Karpas-422 (cell line): Measurements from ENCODE around the gene PDLIM7. TPM values are rescaled to one million over a fixed set of nuclear protein-coding genes. Genes with fewer than 3 reads are reported as not detected.
A peak's percentile ranks its signal among the peaks of the same experiment; 100 is the strongest.

Source experiments
- DNase-seq: peaks from one replicate; pipeline ENCODE4 v3.0.0-alpha.2; 2015
- H2AFZ ChIP-seq: fragments of 200-600 bp; sonication (generic); 2 replicates; pipeline ENCODE4 v1.6.1; 2014; ENCODE audit warnings: antibody characterized with exemption, low read length, mixed read lengths
- H3K27ac ChIP-seq: fragments of 200-600 bp; sonication (generic); 2 replicates; pipeline ENCODE4 v1.5.1; 2014; ENCODE audit warnings: mild to moderate bottlenecking, low read length, moderate library complexity
- H3K27me3 ChIP-seq: fragments of 200-600 bp; sonication (generic); 2 replicates; pipeline ENCODE4 v1.6.1; 2014; ENCODE audit warnings: low read length, mixed read lengths
- H3K36me3 ChIP-seq: fragments of 200-600 bp; sonication (generic); 2 replicates; pipeline ENCODE4 v1.6.1; 2014; ENCODE audit warnings: low read length, mixed read lengths; ENCODE audit not compliant: insufficient read depth
- H3K4me1 ChIP-seq: fragments of 200-600 bp; sonication (generic); 2 replicates; pipeline ENCODE4 v1.6.1; 2014; ENCODE audit warnings: mild to moderate bottlenecking, low read length, mixed read lengths
- H3K4me2 ChIP-seq: fragments of 200-600 bp; sonication (generic); 2 replicates; pipeline ENCODE4 v1.6.1; 2014; ENCODE audit warnings: low read length, low read depth, mild to moderate bottlenecking; ENCODE audit not compliant: poor library complexity, severe bottlenecking
- H3K4me3 ChIP-seq: fragments of 200-600 bp; sonication (generic); 2 replicates; pipeline ENCODE4 v1.5.1; 2014; ENCODE audit warnings: mild to moderate bottlenecking, antibody characterized with exemption, low read length, mixed read lengths
- H3K79me2 ChIP-seq: fragments of 200-600 bp; sonication (generic); 2 replicates; pipeline ENCODE4 v1.6.1; 2014; ENCODE audit warnings: mild to moderate bottlenecking, low read length, mixed read lengths
- H3K9ac ChIP-seq: fragments of 200-600 bp; sonication (generic); 2 replicates; pipeline ENCODE4 v1.6.0; 2014; ENCODE audit warnings: low read length
- H3K9me2 ChIP-seq: fragments of 200-600 bp; sonication (generic), shearing (Covaris generic); replicated peaks from 2 replicates; pipeline ENCODE4 v1.6.0; 2014; ENCODE audit warnings: mild to moderate bottlenecking, low read length, moderate library complexity; ENCODE audit not compliant: insufficient read depth
- H3K9me3 ChIP-seq: fragments of 300-700, 200-600 bp; sonication (generic); 2 replicates; pipeline ENCODE4 v1.6.1; 2014; ENCODE audit warnings: low read length, mixed read lengths
- H4K20me1 ChIP-seq: fragments of 200-600 bp; sonication (generic); 2 replicates; pipeline ENCODE4 v1.6.1; 2014; ENCODE audit warnings: mild to moderate bottlenecking, antibody characterized with exemption, low read length, low read depth; ENCODE audit not compliant: insufficient read depth
- total RNA-seq: library from RNA; depleted of rRNA; stranded (reverse); fragments of >200 nt; shearing (Covaris generic); gene quantifications from 2 replicates; pipeline ENCODE4 v1.2.3, GENCODE V29; 2014; ENCODE audit warnings: low replicate concordance; rRNA removed

Gene PDLIM7
- total RNA-seq, result 53.6 and 138 TPM in 2 replicates

GRCh38 chr5:177497292-177498012 lies at the start of gene PDLIM7:
Gene PDLIM7 (minus strand): TSS chr5:177497604. CDS start chr5:177496512, 1,092 bp downstream.
- peaks cover 53% of the 10 kb centered on the region for H3K4me1 ChIP-seq
- H3K4me3 ChIP-seq, result peak within 1 kb of the TSS; percentile 96
- H4K20me1 ChIP-seq, result peaks cover 8% of the 10 kb centered on the region; the same call in 1 of the 2 replicates
- no peaks in the 10 kb centered on the region for H3K9me2 ChIP-seq
- peak within 1 kb of the TSS; percentile 96 for H3K9ac ChIP-seq
- peaks cover 10% of the 10 kb centered on the region for H3K79me2 ChIP-seq
- peak within 1 kb of the TSS; percentile 85 for H3K27ac ChIP-seq
- 0 out of 2 replicates have a peak within 1 kb of the TSS, but pooled peaks have one; percentile 70 for H2AFZ ChIP-seq
- peak; percentile 98 for DNase-seq
- no peaks in the 10 kb centered on the region for H3K27me3 ChIP-seq
- peak within 1 kb of the TSS; percentile 98 for H3K4me2 ChIP-seq
- H3K36me3 ChIP-seq, result no peaks in the 10 kb centered on the region
- H3K9me3 ChIP-seq, result no peaks in the 10 kb centered on the region

GRCh38 chr5:177546258-177546741 lies 48.9 kb upstream of the PDLIM7 start:
- Histone ChIP-seq H3K4me2 (no peak overlapping the region), H2AFZ (no peak overlapping the region), H3K27ac (no peak overlapping the region), H4K20me1 (no peaks in the 10 kb centered on the region), H3K4me3 (no peak overlapping the region), H3K79me2 (peaks cover 88% of the 10 kb centered on the region), H3K9ac (no peak overlapping the region), H3K4me1 (peaks cover 4% of the 10 kb centered on the region; the same call in 1 of the 2 replicates), H3K9me3 (no peaks in the 10 kb centered on the region), H3K9me2 (no peaks in the 10 kb centered on the region), H3K27me3 (no peaks in the 10 kb centered on the region), H3K36me3 (peaks cover 14% of the 10 kb centered on the region; the same call in 1 of the 2 replicates)
- no peak for DNase-seq

GRCh38 chr5:177545487-177546257 lies 48.3 kb upstream of the PDLIM7 start:
- Histone ChIP-seq H3K27me3 (no peaks in the 10 kb centered on the region), H2AFZ (no peak overlapping the region), H3K4me1 (peaks cover 4% of the 10 kb centered on the region; the same call in 1 of the 2 replicates), H4K20me1 (no peaks in the 10 kb centered on the region), H3K4me3 (no peak overlapping the region), H3K9ac (no peak overlapping the region), H3K4me2 (no peak overlapping the region), H3K36me3 (peaks cover 9% of the 10 kb centered on the region; the same call in 1 of the 2 replicates), H3K79me2 (peaks cover 86% of the 10 kb centered on the region), H3K27ac (no peak overlapping the region), H3K9me2 (no peaks in the 10 kb centered on the region), H3K9me3 (no peaks in the 10 kb centered on the region)
- no peak for DNase-seq

- H2AFZ ChIP-seq, result no peak overlapping the region
- H3K27ac ChIP-seq, result no peak overlapping the region
- H3K4me2 ChIP-seq, result no peak overlapping the region
- no peak overlapping the region for H3K4me3 ChIP-seq
- H3K9ac ChIP-seq, result no peak overlapping the region
- H3K9me2 ChIP-seq, result no peaks in the 10 kb centered on the region
- no peaks in the 10 kb centered on the region for H3K9me3 ChIP-seq
- H3K27me3 ChIP-seq, result no peaks in the 10 kb centered on the region
- H3K36me3 ChIP-seq, result peaks cover 12% of the 10 kb centered on the region; the same call in 1 of the 2 replicates
- DNase-seq, result no peak
- H3K4me1 ChIP-seq, result no peaks in the 10 kb centered on the region
- H4K20me1 ChIP-seq, result no peaks in the 10 kb centered on the region
- H3K79me2 ChIP-seq, result peaks cover 78% of the 10 kb centered on the region
These were observed 45.5 kb upstream of the PDLIM7 start for GRCh38 chr5:177542816-177543465.

GRCh38 chr5:177540438-177540837 lies 43.0 kb upstream of the PDLIM7 start:
- no peak overlapping the region for H3K4me2 ChIP-seq
- no peaks in the 10 kb centered on the region for H3K4me1 ChIP-seq
- H4K20me1 ChIP-seq, result no peaks in the 10 kb centered on the region
- no peak overlapping the region for H3K9ac ChIP-seq
- no peak for DNase-seq
- H3K27ac ChIP-seq, result no peak overlapping the region
- H3K9me2 ChIP-seq, result no peaks in the 10 kb centered on the region
- H2AFZ ChIP-seq, result no peak overlapping the region
- no peaks in the 10 kb centered on the region for H3K27me3 ChIP-seq
- peaks cover 15% of the 10 kb centered on the region; the same call in 1 of the 2 replicates for H3K36me3 ChIP-seq
- H3K4me3 ChIP-seq, result no peak overlapping the region
- peaks cover 59% of the 10 kb centered on the region for H3K79me2 ChIP-seq
- no peaks in the 10 kb centered on the region for H3K9me3 ChIP-seq

GRCh38 chr5:177539411-177539810 lies 42.0 kb upstream of the PDLIM7 start:
- Histone ChIP-seq H3K9me3 (no peaks in the 10 kb centered on the region), H2AFZ (no peak overlapping the region), H3K27me3 (no peaks in the 10 kb centered on the region), H3K4me3 (no peak overlapping the region), H3K4me2 (no peak overlapping the region), H3K27ac (no peak overlapping the region), H3K9ac (no peak overlapping the region), H3K36me3 (peaks cover 15% of the 10 kb centered on the region; the same call in 1 of the 2 replicates), H4K20me1 (no peaks in the 10 kb centered on the region), H3K9me2 (no peaks in the 10 kb centered on the region), H3K4me1 (no peaks in the 10 kb centered on the region), H3K79me2 (peaks cover 54% of the 10 kb centered on the region)
- DNase-seq, result no peak

- no peak overlapping the region for H3K4me3 ChIP-seq
- no peaks in the 10 kb centered on the region for H3K27me3 ChIP-seq
- no peak overlapping the region for H2AFZ ChIP-seq
- no peak overlapping the region for H3K9ac ChIP-seq
- DNase-seq, result no peak
- H3K9me2 ChIP-seq, result no peaks in the 10 kb centered on the region
- H3K27ac ChIP-seq, result no peak overlapping the region
- H3K4me2 ChIP-seq, result no peak overlapping the region
- H3K4me1 ChIP-seq, result no peaks in the 10 kb centered on the region
- H3K36me3 ChIP-seq, result peaks cover 15% of the 10 kb centered on the region; the same call in 1 of the 2 replicates
- H3K79me2 ChIP-seq, result peaks cover 49% of the 10 kb centered on the region
- no peaks in the 10 kb centered on the region for H4K20me1 ChIP-seq
- no peaks in the 10 kb centered on the region for H3K9me3 ChIP-seq
These were observed 41.5 kb upstream of the PDLIM7 start for GRCh38 chr5:177538876-177539275.
